ENCODE results near the gene ZEB2. TPM values are rescaled to one million over a fixed set of nuclear protein-coding genes. Genes with fewer than 3 reads are reported as not detected.

Gene ZEB2
- total RNA-seq, 1 experiment from 2014 or later: 1.2 TPM

DNA sequence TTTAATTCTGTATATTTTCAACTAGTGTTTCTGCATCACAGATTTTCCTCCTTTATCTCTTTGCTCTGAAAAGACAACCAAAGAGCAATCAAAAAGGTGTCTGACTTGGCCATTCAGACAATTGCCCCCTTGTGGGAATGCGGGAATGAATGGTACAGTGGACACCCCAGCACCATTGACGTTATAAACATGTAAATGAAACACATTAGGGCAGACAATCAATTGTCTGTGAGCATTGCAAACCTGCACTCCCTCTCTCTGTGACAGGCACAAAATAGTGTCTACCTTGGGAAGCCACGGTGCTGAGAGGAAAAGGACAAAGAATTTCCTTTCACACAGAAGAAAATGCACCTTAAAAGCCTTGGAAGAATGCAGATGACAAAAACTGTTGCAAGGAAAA is 8.0 kb downstream of the ZEB2 start:
- Histone ChIP-seq H3K4me2 (ENCODE audit: insufficient read depth, insufficient read length, low read length) (peak overlapping the region; percentile 3), H3T11ph (ENCODE audit: low read length) (no peak overlapping the region), H4K8ac (replicated peaks; ENCODE audit: insufficient read length, low read depth, low read length) (no peak overlapping the region), H2AK5ac (ENCODE audit: insufficient read length, low read length) (no peak overlapping the region), H3K79me1 (ENCODE audit: insufficient read depth, low read depth, low read length, poor library complexity, severe bottlenecking) (no peaks in the 10 kb centered on the region), H3K4me1 (ENCODE audit: insufficient read depth, low read length) (peaks cover 17% of the 10 kb centered on the region), H2BK20ac (ENCODE audit: low read depth, low read length, poor library complexity, severe bottlenecking) (no peak overlapping the region), H2AFZ (ENCODE audit: low read length) (no peak overlapping the region), H4K91ac (ENCODE audit: insufficient read length, low read depth, low read length) (no peak overlapping the region), H4K20me1 (ENCODE audit: control insufficient read depth, insufficient read depth, insufficient read length) (no peaks in the 10 kb centered on the region), H2BK15ac (ENCODE audit: low read depth, low read length) (no peak overlapping the region), H3K23me2 (ENCODE audit: insufficient read length, low read depth, low read length, poor library complexity, severe bottlenecking) (peaks cover 15% of the 10 kb centered on the region), H3K23ac (ENCODE audit: insufficient read length, low read depth, low read length) (no peak overlapping the region), H3K27ac (ENCODE audit: insufficient read length, low read depth, low read length) (no peak overlapping the region), H4K5ac (ENCODE audit: insufficient read length, low read depth, low read length) (no peak overlapping the region), H3K79me2 (ENCODE audit: insufficient read depth, low read length) (no peaks in the 10 kb centered on the region), H3K9ac (ENCODE audit: extremely low read depth, insufficient read length, low read length) (no peak overlapping the region), H3K18ac (ENCODE audit: insufficient read length, low read depth, low read length) (no peak overlapping the region), H2BK5ac (ENCODE audit: insufficient read length, low read length) (no peak overlapping the region), H2BK120ac (ENCODE audit: low read depth, low read length, poor library complexity, severe bottlenecking) (no peak overlapping the region), H3K27me3 (ENCODE audit: insufficient read depth, low read length) (peaks cover 46% of the 10 kb centered on the region), H3K4ac (ENCODE audit: low read depth, low read length) (no peak overlapping the region), H2BK12ac (ENCODE audit: insufficient read length, low read depth, low read length) (no peak overlapping the region), H3K9me3 (ENCODE audit: control insufficient read depth, low read depth, low read length) (no peaks in the 10 kb centered on the region), H3K14ac (ENCODE audit: insufficient read depth, low read length) (no peak overlapping the region), H3K56ac (ENCODE audit: insufficient read length, low read depth, low read length) (no peak overlapping the region)
- DNase-seq: no peak
- H3K27ac Mint-ChIP-seq: no peak overlapping the region
- H3K4me1 Mint-ChIP-seq: peaks cover 80 to 83% of the 10 kb centered on the region in 2 experiments
- no peak overlapping the region; a peak in 1 of 5 replicates for H3K4me3 Mint-ChIP-seq
- WGBS (ENCODE audit: extremely low coverage, insufficient read length, low lambda C conversion rate): no CpG with 5 or more reads among the region's 3 CpGs
- peaks cover 3% of the 10 kb centered on the region in 2 experiments; a peak in 4 of 5 replicates for H3K9me3 Mint-ChIP-seq
- TF ChIP-seq, protein P1, sequence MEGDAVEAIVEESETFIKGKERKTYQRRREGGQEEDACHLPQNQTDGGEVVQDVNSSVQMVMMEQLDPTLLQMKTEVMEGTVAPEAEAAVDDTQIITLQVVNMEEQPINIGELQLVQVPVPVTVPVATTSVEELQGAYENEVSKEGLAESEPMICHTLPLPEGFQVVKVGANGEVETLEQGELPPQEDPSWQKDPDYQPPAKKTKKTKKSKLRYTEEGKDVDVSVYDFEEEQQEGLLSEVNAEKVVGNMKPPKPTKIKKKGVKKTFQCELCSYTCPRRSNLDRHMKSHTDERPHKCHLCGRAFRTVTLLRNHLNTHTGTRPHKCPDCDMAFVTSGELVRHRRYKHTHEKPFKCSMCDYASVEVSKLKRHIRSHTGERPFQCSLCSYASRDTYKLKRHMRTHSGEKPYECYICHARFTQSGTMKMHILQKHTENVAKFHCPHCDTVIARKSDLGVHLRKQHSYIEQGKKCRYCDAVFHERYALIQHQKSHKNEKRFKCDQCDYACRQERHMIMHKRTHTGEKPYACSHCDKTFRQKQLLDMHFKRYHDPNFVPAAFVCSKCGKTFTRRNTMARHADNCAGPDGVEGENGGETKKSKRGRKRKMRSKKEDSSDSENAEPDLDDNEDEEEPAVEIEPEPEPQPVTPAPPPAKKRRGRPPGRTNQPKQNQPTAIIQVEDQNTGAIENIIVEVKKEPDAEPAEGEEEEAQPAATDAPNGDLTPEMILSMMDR (conservative IDR thresholded peaks at IDR 0.05): no peak
- H3K36me3 Mint-ChIP-seq (ENCODE audit: insufficient read depth in 1 of 3, low read depth in 3 of 3): no peaks in the 10 kb centered on the region
- peaks cover 90% of the 10 kb centered on the region for H3K27me3 Mint-ChIP-seq (ENCODE audit: low read depth)

Measured in H9 (cell line).